Neural progenitor cell (in vitro differentiated cells): ENCODE data around the gene THOC2. TPM values are rescaled to one million over a fixed set of nuclear protein-coding genes. Genes with fewer than 3 reads are reported as not detected.

Experiments used
- DNase-seq: peaks from one replicate; pipeline ENCODE4 v3.0.0-alpha.2; 2016; ENCODE audit warnings: low spot score
- H2AFZ ChIP-seq: fragments of 200-600 bp; sonication (generic); replicated peaks from 2 replicates; pipeline ENCODE4 v1.6.1; 2016; ENCODE audit warnings: antibody characterized with exemption
- H3F3A ChIP-seq: fragments of 200-600 bp; sonication (generic); 2 replicates; pipeline ENCODE4 v1.6.1; 2016; ENCODE audit warnings: antibody characterized with exemption, low read depth
- H3K27ac ChIP-seq: fragments of 200-600 bp; sonication (generic); 2 replicates; pipeline ENCODE4 v1.5.1; 2016; ENCODE audit warnings: mild to moderate bottlenecking
- H3K27me3 ChIP-seq: fragments of 200-600 bp; sonication (generic); 2 replicates; pipeline ENCODE4 v1.6.1; 2016; ENCODE audit warnings: mild to moderate bottlenecking, moderate library complexity
- H3K36me3 ChIP-seq: fragments of 200-600 bp; sonication (generic); 2 replicates; pipeline ENCODE4 v1.5.1; 2016
- H3K4me1 ChIP-seq: fragments of 200-600 bp; sonication (generic); 2 replicates; pipeline ENCODE4 v1.6.1; 2016; ENCODE audit warnings: mixed run types
- H3K4me2 ChIP-seq: fragments of 200-600 bp; sonication (generic); 2 replicates; pipeline ENCODE4 v1.6.1; 2016
- H3K4me3 ChIP-seq: fragments of 200-600 bp; sonication (generic); 2 replicates; pipeline ENCODE4 v1.5.1; 2016
- H3K79me2 ChIP-seq: fragments of 200-600 bp; sonication (generic); 2 replicates; pipeline ENCODE4 v1.6.1; 2016; ENCODE audit warnings: low read depth
- H3K9ac ChIP-seq: fragments of 200-600 bp; sonication (generic); 2 replicates; pipeline ENCODE4 v1.6.1; 2016
- H3K9me3 ChIP-seq: fragments of 200-600 bp; sonication (generic); 2 replicates; pipeline ENCODE4 v1.5.1; 2016; ENCODE audit warnings: low read depth
- H4K20me1 ChIP-seq: fragments of 200-600 bp; sonication (generic); 2 replicates; pipeline ENCODE4 v1.6.1; 2016; ENCODE audit warnings: low read depth
- H3K27ac Mint-ChIP-seq: 3 replicates; pipeline ENCODE4 v1.8.0; 2021; ENCODE audit warnings: mixed read lengths
- H3K27me3 Mint-ChIP-seq: 2 replicates; pipeline ENCODE4 v1.8.0; 2022; ENCODE audit warnings: low read depth, mild to moderate bottlenecking, inconsistent platforms, moderate library complexity, mixed read lengths; ENCODE audit not compliant: insufficient read depth
- H3K36me3 Mint-ChIP-seq: 3 replicates; pipeline ENCODE4 v1.8.0; 2021; ENCODE audit warnings: mixed read lengths
- H3K4me1 Mint-ChIP-seq: 3 replicates; pipeline ENCODE4 v1.8.0; 2021; ENCODE audit warnings: mixed read lengths
- H3K4me3 Mint-ChIP-seq: 3 replicates; pipeline ENCODE4 v1.8.0; 2021; ENCODE audit warnings: mild to moderate bottlenecking, moderate library complexity, mixed read lengths
- H3K9me3 Mint-ChIP-seq: 3 replicates; pipeline ENCODE4 v1.8.0; 2020; ENCODE audit warnings: mixed read lengths
- EZH2 ChIP-seq: fragments of 200-600 bp; sonication (generic); IDR thresholded peaks from 2 replicates; pipeline ENCODE4 v1.6.1; 2017; ENCODE audit warnings: antibody characterized with exemption, mild to moderate bottlenecking, moderate library complexity
- EZH2phosphoT487 ChIP-seq: fragments of 200-600 bp; sonication (generic); IDR thresholded peaks from 2 replicates; pipeline ENCODE4 v1.6.1; 2017; ENCODE audit warnings: antibody characterized with exemption
- total RNA-seq: library from RNA; depleted of rRNA; stranded (reverse); fragments of >200 nt; gene quantifications from 2 replicates; pipeline ENCODE4 v1.2.3, GENCODE V29; 2015; ENCODE audit warnings: low replicate concordance
- TF ChIP-seq, protein P1 (sequence below): fragments of 200-600 bp; sonication (generic); IDR thresholded peaks from 2 replicates; pipeline ENCODE4 v1.5.1; 2017; ENCODE audit warnings: antibody characterized with exemption, mild to moderate bottlenecking

THOC2 gene
- total RNA-seq, 1 donor from 2014 or later, result 201 TPM

DNA sequence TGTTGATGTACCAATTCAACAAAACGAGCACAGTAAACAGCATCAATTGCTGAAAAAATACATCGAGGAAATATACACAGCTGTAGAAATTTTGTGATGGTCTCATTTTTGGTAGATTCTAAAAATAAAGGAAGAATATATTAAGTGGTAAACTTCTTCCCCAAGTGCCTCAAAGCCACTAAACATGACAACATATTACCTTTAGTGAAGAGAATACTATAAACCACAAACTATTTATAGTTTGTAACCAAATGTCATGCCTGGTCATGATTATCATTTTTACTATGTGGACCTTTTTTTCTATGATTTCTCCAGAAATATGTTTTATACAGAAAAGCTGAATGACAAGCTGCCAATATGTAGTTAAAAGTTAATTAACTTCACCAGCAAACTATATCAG lies 106.9 kb downstream of the THOC2 start:
- Histone ChIP-seq H3K79me2 (no peaks in the 10 kb centered on the region), H3K4me1 (no peaks in the 10 kb centered on the region), H2AFZ (no peak overlapping the region), H3K4me3 (no peak overlapping the region), H3K27ac (no peak overlapping the region), H3F3A (no peaks in the 10 kb centered on the region), H3K4me2 (no peak overlapping the region), H3K9me3 (no peaks in the 10 kb centered on the region), H3K36me3 (peaks cover 9% of the 10 kb centered on the region), H3K27me3 (no peaks in the 10 kb centered on the region), H3K9ac (no peak overlapping the region), H4K20me1 (no peaks in the 10 kb centered on the region)
- TF ChIP-seq, protein P1, sequence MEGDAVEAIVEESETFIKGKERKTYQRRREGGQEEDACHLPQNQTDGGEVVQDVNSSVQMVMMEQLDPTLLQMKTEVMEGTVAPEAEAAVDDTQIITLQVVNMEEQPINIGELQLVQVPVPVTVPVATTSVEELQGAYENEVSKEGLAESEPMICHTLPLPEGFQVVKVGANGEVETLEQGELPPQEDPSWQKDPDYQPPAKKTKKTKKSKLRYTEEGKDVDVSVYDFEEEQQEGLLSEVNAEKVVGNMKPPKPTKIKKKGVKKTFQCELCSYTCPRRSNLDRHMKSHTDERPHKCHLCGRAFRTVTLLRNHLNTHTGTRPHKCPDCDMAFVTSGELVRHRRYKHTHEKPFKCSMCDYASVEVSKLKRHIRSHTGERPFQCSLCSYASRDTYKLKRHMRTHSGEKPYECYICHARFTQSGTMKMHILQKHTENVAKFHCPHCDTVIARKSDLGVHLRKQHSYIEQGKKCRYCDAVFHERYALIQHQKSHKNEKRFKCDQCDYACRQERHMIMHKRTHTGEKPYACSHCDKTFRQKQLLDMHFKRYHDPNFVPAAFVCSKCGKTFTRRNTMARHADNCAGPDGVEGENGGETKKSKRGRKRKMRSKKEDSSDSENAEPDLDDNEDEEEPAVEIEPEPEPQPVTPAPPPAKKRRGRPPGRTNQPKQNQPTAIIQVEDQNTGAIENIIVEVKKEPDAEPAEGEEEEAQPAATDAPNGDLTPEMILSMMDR, result no peak
- no peak for TF ChIP-seq EZH2phosphoT487
- no peak for TF ChIP-seq EZH2
- H3K36me3 Mint-ChIP-seq, result peaks cover 6% of the 10 kb centered on the region
- H3K27me3 Mint-ChIP-seq, result no peaks in the 10 kb centered on the region
- no peak overlapping the region for H3K27ac Mint-ChIP-seq
- H3K9me3 Mint-ChIP-seq, result no peaks in the 10 kb centered on the region
- DNase-seq, result no peak
- no peak overlapping the region for H3K4me3 Mint-ChIP-seq
- H3K4me1 Mint-ChIP-seq, result no peaks in the 10 kb centered on the region

DNA sequence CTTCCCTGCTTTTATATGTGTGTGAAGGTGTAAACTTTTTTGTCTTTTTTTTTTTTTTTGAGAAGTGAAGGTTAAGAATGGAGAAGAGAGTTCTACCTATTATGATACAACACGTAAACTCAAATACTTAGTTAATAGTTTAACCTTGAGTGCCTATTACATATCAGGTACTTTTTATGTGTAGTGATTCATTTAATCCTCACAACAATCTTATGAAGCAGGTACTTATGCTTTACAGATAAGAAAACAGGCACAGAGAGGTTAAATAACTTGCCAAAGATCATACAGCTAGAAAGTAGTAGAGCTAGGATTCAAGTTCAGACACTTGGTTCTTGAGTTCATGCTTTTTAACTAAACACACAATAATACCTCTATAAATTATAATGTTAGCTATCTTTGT lies 107.4 kb downstream of the THOC2 start:
- Mint-ChIP-seq H3K4me3 (no peak overlapping the region), H3K9me3 (no peaks in the 10 kb centered on the region), H3K27me3 (no peaks in the 10 kb centered on the region), H3K4me1 (no peaks in the 10 kb centered on the region), H3K36me3 (peaks cover 6% of the 10 kb centered on the region), H3K27ac (no peak overlapping the region)
- Histone ChIP-seq H3K4me3 (no peak overlapping the region), H3F3A (no peaks in the 10 kb centered on the region), H4K20me1 (no peaks in the 10 kb centered on the region), H3K27ac (no peak overlapping the region), H3K79me2 (no peaks in the 10 kb centered on the region), H2AFZ (no peak overlapping the region), H3K9me3 (no peaks in the 10 kb centered on the region), H3K9ac (no peak overlapping the region), H3K4me1 (no peaks in the 10 kb centered on the region), H3K4me2 (no peak overlapping the region), H3K36me3 (peaks cover 9% of the 10 kb centered on the region), H3K27me3 (no peaks in the 10 kb centered on the region)
- no peak for DNase-seq
- TF ChIP-seq EZH2phosphoT487 (no peak), EZH2 (no peak)
- TF ChIP-seq, protein P1, result no peak

DNA sequence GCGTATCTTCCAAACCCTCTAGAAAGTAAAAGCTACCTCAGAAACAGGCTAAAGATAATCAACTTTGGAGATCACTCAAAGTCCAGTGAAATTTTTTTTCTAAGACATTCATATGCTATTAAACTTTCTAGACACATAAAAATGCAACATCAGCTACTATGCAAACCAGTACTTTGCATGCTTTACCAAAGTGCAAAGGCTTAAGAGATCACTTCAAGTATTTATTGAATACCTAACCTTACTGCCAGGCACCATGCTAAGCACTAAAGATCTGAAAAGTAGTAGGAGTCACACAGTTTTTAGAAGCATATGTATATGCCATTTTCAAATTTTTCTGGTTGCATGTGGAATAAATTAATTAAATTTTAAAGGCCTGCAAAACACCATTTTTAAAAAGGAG lies 115.8 kb downstream of the THOC2 start:
- Histone ChIP-seq H4K20me1 (no peaks in the 10 kb centered on the region), H3K79me2 (no peaks in the 10 kb centered on the region), H3K36me3 (peaks cover 12% of the 10 kb centered on the region), H3K9ac (no peak overlapping the region), H3K4me3 (no peak overlapping the region), H2AFZ (no peak overlapping the region), H3K27me3 (no peaks in the 10 kb centered on the region), H3K27ac (no peak overlapping the region), H3K4me1 (no peaks in the 10 kb centered on the region), H3K9me3 (peaks cover 7% of the 10 kb centered on the region), H3K4me2 (no peak overlapping the region), H3F3A (no peaks in the 10 kb centered on the region)
- no peak for DNase-seq
- Mint-ChIP-seq H3K27me3 (no peaks in the 10 kb centered on the region), H3K4me1 (no peaks in the 10 kb centered on the region), H3K9me3 (no peaks in the 10 kb centered on the region), H3K4me3 (no peak overlapping the region), H3K27ac (no peak overlapping the region), H3K36me3 (peaks cover 4% of the 10 kb centered on the region)
- no peak for TF ChIP-seq EZH2phosphoT487
- no peak for TF ChIP-seq EZH2
- TF ChIP-seq, protein P1, result no peak

DNA sequence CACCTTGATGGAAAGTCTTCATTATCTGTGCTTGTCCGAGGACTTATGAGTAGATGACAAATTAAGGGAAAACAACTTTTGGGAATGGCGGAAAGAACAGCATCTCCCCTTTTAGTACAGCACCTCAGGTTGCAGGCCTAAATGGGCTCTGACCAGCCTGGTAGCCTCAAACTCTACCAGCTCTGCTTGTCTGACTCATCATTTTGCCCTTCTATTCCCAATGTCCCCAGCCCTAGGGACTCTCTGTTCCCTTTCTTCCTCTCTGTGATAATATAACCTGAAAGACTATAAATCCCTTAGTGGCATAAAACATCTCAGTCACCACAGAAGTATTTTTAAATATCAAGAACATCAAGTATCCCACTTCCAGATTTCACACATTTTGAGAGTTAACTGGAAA lies 121.9 kb downstream of the THOC2 start:
- no peaks in the 10 kb centered on the region for H3K4me1 ChIP-seq
- Mint-ChIP-seq H3K9me3 (no peaks in the 10 kb centered on the region), H3K4me3 (no peak overlapping the region), H3K27me3 (peaks cover 2% of the 10 kb centered on the region), H3K36me3 (peaks cover 3% of the 10 kb centered on the region), H3K4me1 (no peaks in the 10 kb centered on the region), H3K27ac (no peak overlapping the region)
- H3K4me2 ChIP-seq, result no peak overlapping the region
- no peak overlapping the region for H2AFZ ChIP-seq
- H3K36me3 ChIP-seq, result peaks cover 7% of the 10 kb centered on the region
- H3K4me3 ChIP-seq, result no peak overlapping the region
- peaks cover 7% of the 10 kb centered on the region for H3K9me3 ChIP-seq
- H4K20me1 ChIP-seq, result no peaks in the 10 kb centered on the region
- TF ChIP-seq EZH2phosphoT487 (no peak), EZH2 (no peak)
- TF ChIP-seq, protein P1, result no peak
- H3K9ac ChIP-seq, result no peak overlapping the region
- H3K79me2 ChIP-seq, result no peaks in the 10 kb centered on the region
- H3K27ac ChIP-seq, result no peak overlapping the region
- DNase-seq, result no peak
- H3F3A ChIP-seq, result no peaks in the 10 kb centered on the region
- no peaks in the 10 kb centered on the region for H3K27me3 ChIP-seq
